ENCODE measurements around the gene PDK2.

DNA sequence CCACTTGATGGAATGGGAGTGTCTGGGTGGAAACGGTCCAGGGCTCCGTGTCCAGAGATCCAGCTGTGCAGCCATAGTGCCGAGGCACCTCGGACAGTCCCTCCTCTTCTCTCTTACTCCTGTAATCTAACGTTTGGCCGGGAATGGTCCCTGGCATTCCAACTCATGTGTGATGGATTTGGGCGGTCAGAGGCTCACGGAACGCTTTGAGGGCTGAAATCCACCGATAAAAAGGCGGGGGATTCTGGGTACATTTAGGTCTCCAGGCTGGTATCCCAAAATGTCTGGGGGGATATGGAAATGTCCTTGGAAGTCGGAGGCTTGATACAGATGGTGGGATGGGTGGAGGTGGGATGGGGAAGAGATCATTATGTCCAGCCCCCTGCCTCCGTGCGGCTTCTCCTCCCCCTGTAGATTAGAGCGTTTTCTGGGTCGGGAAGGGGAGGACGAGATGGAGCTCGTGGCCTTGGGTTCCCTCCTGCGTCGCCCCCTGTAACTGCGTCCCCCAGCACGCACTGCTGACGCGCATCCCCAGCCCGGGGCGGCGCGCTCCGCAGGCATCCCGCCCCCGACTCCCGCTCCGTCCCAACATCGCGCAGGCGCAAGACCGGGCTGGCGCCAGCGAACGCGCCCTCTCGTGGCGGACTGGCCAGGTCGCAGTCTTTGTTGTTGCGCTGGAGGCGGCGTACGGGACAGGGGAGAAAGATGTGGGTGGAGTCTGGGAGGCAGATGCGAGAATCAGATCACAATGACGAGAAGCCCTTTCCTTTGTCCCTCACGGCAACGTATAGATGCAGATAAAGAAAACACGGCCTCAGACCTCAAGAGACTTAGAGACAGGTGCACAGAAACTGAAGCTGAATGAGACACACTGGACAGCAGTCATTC is 66.1 kb downstream of the PDK2 start:
- TF ChIP-seq PPARA (CRISPR knock-in tag; IDR thresholded peaks at IDR 0.05; ENCODE audit: borderline replicate concordance) (no peak), CREB5 (CRISPR knock-in tag; IDR thresholded peaks at IDR 0.05; ENCODE audit: low read depth) (no peak), GLIS3 (CRISPR knock-in tag; IDR thresholded peaks at IDR 0.05) (no peak), ZFP30 (CRISPR knock-in tag; IDR thresholded peaks at IDR 0.05) (no peak), ZNF70 (CRISPR knock-in tag; IDR thresholded peaks at IDR 0.05) (0 out of 2 replicates have a peak, but pooled peaks have one; percentile 39), ARNTL (CRISPR knock-in tag; IDR thresholded peaks at IDR 0.05; ENCODE audit: borderline replicate concordance, low read depth) (no peak), OSR1 (CRISPR knock-in tag; IDR thresholded peaks at IDR 0.05) (no peak), ZNF8 (CRISPR knock-in tag; IDR thresholded peaks at IDR 0.05) (no peak)
- TF ChIP-seq, protein P1, sequence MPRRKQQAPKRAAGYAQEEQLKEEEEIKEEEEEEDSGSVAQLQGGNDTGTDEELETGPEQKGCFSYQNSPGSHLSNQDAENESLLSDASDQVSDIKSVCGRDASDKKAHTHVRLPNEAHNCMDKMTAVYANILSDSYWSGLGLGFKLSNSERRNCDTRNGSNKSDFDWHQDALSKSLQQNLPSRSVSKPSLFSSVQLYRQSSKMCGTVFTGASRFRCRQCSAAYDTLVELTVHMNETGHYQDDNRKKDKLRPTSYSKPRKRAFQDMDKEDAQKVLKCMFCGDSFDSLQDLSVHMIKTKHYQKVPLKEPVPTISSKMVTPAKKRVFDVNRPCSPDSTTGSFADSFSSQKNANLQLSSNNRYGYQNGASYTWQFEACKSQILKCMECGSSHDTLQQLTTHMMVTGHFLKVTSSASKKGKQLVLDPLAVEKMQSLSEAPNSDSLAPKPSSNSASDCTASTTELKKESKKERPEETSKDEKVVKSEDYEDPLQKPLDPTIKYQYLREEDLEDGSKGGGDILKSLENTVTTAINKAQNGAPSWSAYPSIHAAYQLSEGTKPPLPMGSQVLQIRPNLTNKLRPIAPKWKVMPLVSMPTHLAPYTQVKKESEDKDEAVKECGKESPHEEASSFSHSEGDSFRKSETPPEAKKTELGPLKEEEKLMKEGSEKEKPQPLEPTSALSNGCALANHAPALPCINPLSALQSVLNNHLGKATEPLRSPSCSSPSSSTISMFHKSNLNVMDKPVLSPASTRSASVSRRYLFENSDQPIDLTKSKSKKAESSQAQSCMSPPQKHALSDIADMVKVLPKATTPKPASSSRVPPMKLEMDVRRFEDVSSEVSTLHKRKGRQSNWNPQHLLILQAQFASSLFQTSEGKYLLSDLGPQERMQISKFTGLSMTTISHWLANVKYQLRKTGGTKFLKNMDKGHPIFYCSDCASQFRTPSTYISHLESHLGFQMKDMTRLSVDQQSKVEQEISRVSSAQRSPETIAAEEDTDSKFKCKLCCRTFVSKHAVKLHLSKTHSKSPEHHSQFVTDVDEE (CRISPR knock-in tag; IDR thresholded peaks at IDR 0.05): no peak; the same call in 1 of the 2 replicates
- TF ChIP-seq, protein P2, sequence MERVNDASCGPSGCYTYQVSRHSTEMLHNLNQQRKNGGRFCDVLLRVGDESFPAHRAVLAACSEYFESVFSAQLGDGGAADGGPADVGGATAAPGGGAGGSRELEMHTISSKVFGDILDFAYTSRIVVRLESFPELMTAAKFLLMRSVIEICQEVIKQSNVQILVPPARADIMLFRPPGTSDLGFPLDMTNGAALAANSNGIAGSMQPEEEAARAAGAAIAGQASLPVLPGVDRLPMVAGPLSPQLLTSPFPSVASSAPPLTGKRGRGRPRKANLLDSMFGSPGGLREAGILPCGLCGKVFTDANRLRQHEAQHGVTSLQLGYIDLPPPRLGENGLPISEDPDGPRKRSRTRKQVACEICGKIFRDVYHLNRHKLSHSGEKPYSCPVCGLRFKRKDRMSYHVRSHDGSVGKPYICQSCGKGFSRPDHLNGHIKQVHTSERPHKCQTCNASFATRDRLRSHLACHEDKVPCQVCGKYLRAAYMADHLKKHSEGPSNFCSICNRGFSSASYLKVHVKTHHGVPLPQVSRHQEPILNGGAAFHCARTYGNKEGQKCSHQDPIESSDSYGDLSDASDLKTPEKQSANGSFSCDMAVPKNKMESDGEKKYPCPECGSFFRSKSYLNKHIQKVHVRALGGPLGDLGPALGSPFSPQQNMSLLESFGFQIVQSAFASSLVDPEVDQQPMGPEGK (CRISPR knock-in tag; IDR thresholded peaks at IDR 0.05; ENCODE audit: borderline replicate concordance): no peak

Measured in SK-N-SH treated with all-trans-retinoic acid at 6 μM for 48 hours (cell line).